GM19463 (cell line): ENCODE data around the gene DHRSX.
"Not testable (repeated sequence)": the region's sequence is repeated elsewhere in the genome, so short reads cannot be mapped to it uniquely, and the experiment has no call there.

ENCODE experiments used
- ATAC-seq: cut with Tn5 transposase; IDR thresholded peaks from one replicate; pipeline ENCODE4 v1.9.1; 2021; ENCODE audit warnings: mild to moderate bottlenecking, moderate library complexity; ENCODE audit not compliant: unreplicated experiment

The DHRSX gene

GRCh38 chrX:2477313-2477712 is 23.5 kb downstream of the DHRSX start:
- not testable (repeated sequence) for ATAC-seq

- no peak for ATAC-seq
Measured at GRCh38 chrX:2474963-2475726, 25.6 kb downstream of the DHRSX start.

GRCh38 chrX:2474280-2474962 is 26.4 kb downstream of the DHRSX start:
- ATAC-seq, result no peak

- ATAC-seq, result not testable (repeated sequence)
Measured at GRCh38 chrX:2473064-2473463, 27.7 kb downstream of the DHRSX start.

GRCh38 chrX:2471641-2472040 is 29.1 kb downstream of the DHRSX start:
- ATAC-seq, result no peak

- not testable (repeated sequence) for ATAC-seq
Measured at GRCh38 chrX:2471126-2471525, 29.6 kb downstream of the DHRSX start.

GRCh38 chrX:2469852-2470251 is 30.9 kb downstream of the DHRSX start:
- ATAC-seq, result not testable (repeated sequence)

- no peak for ATAC-seq
Measured at GRCh38 chrX:2469196-2469685, 31.5 kb downstream of the DHRSX start.

- ATAC-seq, result no peak
Measured at GRCh38 chrX:2468261-2469195, 32.2 kb downstream of the DHRSX start.

GRCh38 chrX:2466876-2467656 is 33.7 kb downstream of the DHRSX start:
- ATAC-seq, result no peak

GRCh38 chrX:2464677-2465166 is 36.1 kb downstream of the DHRSX start:
- ATAC-seq, result no peak

GRCh38 chrX:2463973-2464676 is 36.7 kb downstream of the DHRSX start:
- ATAC-seq, result no peak

GRCh38 chrX:2463481-2463880 is 37.3 kb downstream of the DHRSX start:
- ATAC-seq, result not testable (repeated sequence)

GRCh38 chrX:2462780-2463179 is 38.0 kb downstream of the DHRSX start:
- no peak for ATAC-seq

GRCh38 chrX:2462074-2462473 is 38.7 kb downstream of the DHRSX start:
- ATAC-seq, result no peak

- ATAC-seq, result no peak
Measured at GRCh38 chrX:2461711-2462016, 39.1 kb downstream of the DHRSX start.

GRCh38 chrX:2460821-2461710 is 39.7 kb downstream of the DHRSX start:
- not testable (repeated sequence) for ATAC-seq

- not testable (repeated sequence) for ATAC-seq
Measured at GRCh38 chrX:2460048-2460447, 40.7 kb downstream of the DHRSX start.

- ATAC-seq, result no peak
Measured at GRCh38 chrX:2458309-2458708, 42.5 kb downstream of the DHRSX start.
